GM18520 (cell line): Measurements from ENCODE around the gene KRT36.

Source experiments
- ATAC-seq: cut with Tn5 transposase; IDR thresholded peaks from one replicate; pipeline ENCODE4 v1.9.1; 2021; ENCODE audit not compliant: unreplicated experiment

KRT36 gene

DNA sequence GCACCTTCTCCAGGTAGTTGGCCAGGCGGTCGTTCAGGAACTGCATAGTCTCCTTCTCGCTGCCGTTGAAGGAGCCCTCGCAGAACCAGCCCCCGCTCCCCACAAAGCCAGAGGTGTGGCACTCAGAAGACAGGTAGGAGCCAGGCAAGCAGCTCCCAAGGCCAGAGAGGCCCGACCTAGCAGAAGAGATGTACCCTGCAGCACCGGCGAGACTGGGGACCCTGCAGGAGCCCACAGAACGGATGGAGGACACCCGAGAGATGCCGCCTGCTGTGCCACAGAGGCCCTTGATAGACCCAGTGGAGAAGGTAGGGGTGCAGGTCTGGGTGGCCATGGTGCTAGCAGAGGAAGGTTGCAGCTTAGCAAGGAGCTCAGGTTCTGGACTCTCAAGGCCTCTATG, at the start of gene KRT36:
KRT36 (minus strand) TSS at position 380 of the 400 bp plus-strand sequence; CDS start at position 334, 46 bp downstream.
- no peak for ATAC-seq

GRCh38 chr17:41539071-41539492, 49.4 kb upstream of the KRT36 start:
- ATAC-seq = no peak

GRCh38 chr17:41538565-41538991, 48.9 kb upstream of the KRT36 start:
- no peak for ATAC-seq

DNA sequence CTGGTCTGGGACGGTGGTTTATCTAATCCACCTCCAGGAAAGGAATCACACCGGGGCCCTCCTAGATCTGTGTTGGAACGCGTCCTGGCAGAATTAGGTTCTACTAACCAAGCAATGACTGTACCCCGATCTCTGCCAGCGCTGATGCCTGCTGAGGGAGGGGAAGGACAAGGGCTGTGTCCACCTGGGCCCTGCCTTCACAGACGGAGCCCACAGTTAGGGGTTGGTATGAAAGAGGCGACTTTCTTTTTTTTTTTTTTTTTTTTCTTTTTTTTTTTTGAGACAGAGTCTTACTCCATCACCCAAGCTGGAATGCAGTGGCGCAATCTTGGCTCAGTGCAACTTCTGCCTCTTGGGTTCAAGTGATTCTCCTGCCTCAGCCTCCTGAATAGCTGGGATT, 48.3 kb upstream of the KRT36 start:
- no peak for ATAC-seq

DNA sequence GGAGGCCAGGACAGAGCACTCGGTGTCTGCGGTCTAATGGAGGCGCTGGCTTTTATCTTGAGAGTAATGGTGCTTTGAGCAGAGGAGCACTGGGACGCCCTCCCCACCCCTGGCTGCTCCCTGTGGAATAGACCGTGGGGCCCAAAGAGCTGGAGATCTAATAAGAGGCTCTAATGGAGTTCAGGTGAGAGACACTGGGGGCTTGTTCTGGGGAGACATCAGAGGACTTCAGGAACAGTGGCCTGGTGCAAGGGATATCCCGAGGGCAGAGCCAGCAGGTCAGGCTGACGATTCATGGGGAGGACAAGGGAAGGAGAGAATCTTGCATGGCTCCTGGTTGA, 47.9 kb upstream of the KRT36 start:
- no peak for ATAC-seq

GRCh38 chr17:41536741-41537613, 47.3 kb upstream of the KRT36 start:
- no peak for ATAC-seq

- ATAC-seq = no peak
Observed at GRCh38 chr17:41535764-41536481, 46.2 kb upstream of the KRT36 start.

GRCh38 chr17:41534899-41535546, 45.3 kb upstream of the KRT36 start:
- ATAC-seq = no peak

GRCh38 chr17:41533613-41534012, 43.9 kb upstream of the KRT36 start:
- ATAC-seq = no peak

DNA sequence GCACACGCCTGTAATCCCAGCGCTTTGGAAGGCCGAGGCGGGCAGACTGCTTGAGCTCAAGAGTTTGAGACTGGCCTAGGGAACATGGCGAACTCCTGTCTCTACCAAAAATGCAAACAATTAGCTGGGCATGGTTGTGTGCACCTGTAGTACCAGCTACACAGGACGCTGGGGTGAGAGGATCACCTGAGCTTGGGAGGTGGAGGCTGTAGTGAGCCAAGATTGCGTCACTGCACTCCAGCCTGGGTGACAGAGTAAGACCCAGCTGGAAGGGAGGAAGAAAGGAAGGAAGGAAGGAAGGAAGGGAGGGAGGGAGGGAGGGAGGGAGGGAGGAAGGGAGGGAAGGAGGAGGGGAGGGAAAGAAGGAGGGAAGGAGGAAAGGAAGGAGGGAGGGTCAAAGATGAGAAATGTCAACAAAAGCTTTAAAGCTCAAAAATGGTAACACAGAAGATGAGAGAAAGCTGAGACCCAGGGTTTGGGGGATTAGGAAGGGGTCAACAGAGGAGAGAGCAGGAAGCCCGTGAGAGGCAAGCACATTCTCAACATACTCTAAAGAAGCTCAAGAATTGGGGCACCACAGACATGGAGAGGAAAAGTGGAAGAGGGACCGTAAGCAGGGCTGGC, 43.3 kb upstream of the KRT36 start:
- no peak for ATAC-seq

GRCh38 chr17:41531993-41532392, 42.3 kb upstream of the KRT36 start:
- no peak for ATAC-seq

DNA sequence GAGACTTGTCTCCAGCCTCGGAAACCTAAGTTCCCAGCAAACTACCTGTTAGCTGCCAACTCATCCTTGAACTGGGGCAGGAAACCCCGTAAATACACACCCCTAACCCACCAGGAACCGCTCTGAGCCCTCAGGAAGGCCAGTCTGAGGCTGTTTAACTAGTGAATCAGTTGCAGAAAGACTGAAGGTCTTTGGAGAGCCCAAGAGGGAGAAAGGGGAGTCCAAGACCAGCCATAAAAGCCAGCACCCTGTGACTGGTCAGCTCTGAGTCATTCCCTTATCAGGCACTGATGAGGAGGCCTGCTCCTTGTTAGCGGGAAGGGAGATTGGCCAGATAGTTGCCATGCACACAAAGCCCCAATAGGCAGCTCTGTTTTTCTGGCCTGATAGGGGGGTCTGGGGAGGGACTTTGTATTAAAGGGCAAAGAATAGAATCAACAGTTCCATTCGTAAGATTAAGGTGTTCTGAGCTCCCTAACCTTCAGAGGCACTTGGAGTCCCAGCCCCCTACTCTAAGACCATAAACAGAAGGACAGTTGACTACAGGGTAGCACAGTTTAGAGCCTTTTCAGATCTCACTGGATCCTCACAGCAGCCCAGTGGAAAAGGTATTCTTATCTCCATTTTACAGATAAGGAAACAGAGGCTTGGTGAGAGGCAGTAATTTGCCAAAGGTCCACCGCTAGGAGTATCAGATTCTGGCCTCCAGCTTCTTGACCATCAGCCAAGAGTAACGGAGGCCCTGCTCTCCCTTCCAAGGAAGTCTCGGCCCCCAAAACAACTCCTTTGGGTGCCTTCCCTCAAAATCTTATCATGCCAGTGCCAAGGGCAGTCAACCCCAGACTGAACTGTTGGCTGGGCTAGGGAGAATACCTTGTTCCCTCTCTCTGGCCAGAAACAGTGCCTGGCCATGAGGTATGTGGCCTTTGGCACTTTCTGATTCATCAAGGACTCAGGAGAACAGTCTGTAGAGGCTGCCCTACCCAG, 40.6 kb upstream of the KRT36 start:
- no peak for ATAC-seq

DNA sequence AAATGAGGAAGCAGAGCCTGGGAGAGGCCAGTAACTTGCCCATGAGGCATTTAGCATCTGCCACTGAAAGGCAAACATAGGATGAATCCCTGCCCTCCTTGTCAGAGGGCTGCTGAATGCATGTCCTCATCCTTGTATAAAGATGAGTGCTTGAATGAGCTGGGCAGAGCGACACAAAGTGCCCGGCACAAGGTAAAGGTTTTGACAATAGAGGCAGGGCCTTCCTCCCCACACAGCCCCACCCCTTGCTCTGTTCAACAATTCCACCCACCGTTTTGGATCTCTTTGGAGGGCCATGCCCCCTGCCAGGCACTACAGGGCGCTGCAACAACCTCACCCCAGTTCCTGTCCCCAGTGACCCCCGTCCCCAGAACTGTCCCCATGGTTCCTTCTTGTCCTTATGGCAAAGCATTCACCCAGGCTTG, 39.8 kb upstream of the KRT36 start:
- no peak for ATAC-seq

GRCh38 chr17:41528959-41529353, 39.2 kb upstream of the KRT36 start:
- no peak for ATAC-seq

- no peak for ATAC-seq
Observed at GRCh38 chr17:41527063-41528023, 37.6 kb upstream of the KRT36 start.

- ATAC-seq = no peak
Observed at GRCh38 chr17:41524261-41524660, 34.6 kb upstream of the KRT36 start.

DNA sequence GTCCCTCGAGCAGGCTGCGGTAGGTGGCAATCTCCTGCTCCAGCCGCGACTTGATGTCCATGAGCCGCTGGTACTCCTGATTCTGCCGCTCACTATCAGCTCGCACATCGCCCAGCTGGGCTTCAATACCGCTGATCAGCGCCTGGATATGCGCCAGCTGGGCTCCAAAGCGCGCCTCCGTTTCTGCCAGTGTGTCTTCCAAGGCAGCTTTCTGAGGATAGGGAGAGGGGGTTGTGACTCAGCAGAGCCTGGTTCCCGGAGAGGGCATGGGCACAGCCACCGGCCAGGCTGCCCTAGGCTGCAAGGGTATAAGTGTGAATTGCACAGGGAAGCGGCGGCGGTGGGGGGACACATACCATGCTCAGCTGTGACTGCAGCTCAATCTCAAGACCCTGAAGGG, 34.1 kb upstream of the KRT36 start:
- no peak for ATAC-seq

- no peak for ATAC-seq
Observed at GRCh38 chr17:41523225-41523593, 33.5 kb upstream of the KRT36 start.
